ENCODE data around the gene MDK. TPM values are rescaled to one million over a fixed set of nuclear protein-coding genes. Genes with fewer than 3 reads are reported as not detected.
A peak's percentile ranks its signal among the peaks of the same experiment; 100 is the strongest.
"Not testable (repeated sequence)": the region's sequence is repeated elsewhere in the genome, so short reads cannot be mapped to it uniquely, and the experiment has no call there.

MDK gene
- total RNA-seq, 1 experiment from 2014 or later = 40.5 TPM

DNA sequence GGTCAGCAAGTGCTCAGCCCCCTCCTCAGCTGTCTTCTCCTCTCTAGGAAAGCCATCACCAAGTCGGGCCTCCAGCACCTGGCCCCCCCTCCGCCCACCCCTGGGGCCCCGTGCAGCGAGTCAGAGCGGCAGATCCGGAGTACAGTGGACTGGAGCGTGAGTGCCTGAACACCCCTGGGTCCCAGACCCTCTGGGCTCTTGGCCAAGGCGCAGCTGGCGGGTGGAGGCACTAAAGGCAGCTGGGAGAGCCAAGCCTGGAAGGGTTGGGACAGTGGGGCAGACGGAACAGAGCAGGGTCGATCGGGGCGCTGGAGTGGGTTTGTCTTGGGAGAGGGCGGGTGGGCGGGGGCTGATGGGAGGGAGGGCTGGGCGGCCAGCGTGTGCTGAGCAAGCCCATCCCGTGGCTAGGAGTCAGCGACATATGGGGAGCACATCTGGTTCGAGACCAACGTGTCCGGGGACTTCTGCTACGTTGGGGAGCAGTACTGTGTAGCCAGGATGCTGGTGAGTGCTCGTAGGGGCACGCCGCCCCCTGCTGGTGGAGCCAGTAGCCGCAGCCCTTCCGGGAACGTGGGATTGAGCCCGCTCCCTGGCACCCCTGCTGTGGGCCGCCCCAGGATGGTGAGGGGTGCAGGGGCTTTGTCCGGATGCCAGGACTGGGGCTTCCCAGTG lies 14.1 kb upstream of the MDK start:
- peak; percentile 41 for DNase-seq (ENCODE audit: low read depth)

DNA sequence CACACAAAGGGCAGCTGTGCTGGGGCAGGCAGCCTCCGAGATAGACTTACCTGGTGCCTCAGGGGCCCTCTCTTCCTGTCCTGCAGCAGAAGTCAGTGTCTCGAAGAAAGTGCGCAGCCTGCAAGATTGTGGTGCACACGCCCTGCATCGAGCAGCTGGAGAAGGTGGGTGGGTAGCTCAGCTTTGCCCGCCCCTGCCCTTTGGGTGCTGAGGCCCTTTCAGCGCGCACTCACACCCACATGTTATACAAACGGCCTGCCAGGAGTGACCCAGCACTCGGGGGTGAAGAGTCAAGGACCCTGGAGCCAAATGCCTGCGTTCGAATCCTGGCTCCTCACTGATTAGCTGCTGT lies 13.6 kb upstream of the MDK start:
- DNase-seq (ENCODE audit: low read depth) = no peak

DNA sequence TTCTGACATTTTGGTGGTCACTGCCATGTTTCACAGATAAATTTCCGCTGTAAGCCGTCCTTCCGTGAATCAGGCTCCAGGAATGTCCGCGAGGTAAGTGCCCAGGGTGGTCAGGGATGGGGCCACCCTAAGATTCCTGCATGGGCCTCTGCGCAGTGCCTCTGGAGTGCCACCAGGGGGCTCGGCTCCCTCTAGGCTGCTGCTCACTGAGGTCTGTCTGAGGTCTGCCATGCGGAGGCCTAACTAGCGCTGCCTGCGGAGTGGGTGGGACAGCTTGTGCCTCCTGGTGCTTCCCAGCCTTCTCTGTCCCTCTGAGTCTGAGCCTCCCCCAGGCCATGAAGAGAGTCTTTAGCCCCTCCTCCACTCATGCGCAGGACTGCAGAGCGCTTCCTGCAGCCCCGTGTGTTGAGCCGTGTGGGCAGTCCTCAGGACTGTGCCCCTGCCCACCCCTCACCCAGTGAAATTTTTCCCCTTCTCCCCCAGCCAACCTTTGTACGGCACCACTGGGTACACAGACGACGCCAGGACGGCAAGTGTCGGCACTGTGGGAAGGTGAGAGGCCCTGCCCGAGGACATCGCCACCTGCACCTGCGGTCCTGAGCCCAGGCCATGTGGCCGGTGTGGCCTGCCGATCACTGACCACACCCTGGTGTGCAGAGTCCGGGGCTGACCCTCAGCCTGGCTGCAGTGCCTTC lies 11.9 kb upstream of the MDK start:
- DNase-seq (ENCODE audit: low read depth) = peak; percentile 89

DNA sequence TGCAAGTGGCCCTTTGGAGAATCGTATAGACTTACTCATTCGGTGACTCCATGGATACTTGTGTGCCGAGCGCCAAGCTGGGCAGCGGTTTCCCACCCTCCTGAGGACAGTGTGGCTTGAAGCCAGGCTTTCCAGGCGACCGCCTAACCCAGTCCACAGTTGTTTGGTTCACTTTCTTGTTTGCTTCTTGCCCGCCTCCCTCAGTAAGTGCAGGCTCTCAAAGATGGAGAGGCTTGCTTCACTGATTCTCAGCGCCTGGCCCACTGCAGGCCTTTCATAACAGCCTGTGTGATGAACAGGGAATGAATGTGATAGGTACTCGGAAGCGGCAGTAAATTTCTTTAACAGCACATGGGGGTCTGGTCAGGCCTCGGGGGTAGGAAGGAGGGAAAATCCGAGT lies 11.2 kb upstream of the MDK start:
- DNase-seq (ENCODE audit: low read depth) = no peak

DNA sequence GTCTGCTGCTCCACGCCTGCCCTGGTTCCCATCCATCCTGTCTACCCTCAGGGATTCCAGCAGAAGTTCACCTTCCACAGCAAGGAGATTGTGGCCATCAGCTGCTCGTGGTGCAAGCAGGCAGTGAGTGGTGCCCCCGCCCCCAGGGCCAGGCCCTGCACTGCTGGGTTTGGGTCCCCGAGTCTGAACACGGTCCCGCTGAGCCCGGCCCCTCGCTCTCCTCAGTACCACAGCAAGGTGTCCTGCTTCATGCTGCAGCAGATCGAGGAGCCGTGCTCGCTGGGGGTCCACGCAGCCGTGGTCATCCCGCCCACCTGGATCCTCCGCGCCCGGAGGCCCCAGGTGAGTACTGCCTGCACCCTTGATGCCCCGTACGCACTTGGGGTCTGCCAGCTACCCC lies 10.2 kb upstream of the MDK start:
- DNase-seq (ENCODE audit: low read depth) = not testable (repeated sequence)

DNA sequence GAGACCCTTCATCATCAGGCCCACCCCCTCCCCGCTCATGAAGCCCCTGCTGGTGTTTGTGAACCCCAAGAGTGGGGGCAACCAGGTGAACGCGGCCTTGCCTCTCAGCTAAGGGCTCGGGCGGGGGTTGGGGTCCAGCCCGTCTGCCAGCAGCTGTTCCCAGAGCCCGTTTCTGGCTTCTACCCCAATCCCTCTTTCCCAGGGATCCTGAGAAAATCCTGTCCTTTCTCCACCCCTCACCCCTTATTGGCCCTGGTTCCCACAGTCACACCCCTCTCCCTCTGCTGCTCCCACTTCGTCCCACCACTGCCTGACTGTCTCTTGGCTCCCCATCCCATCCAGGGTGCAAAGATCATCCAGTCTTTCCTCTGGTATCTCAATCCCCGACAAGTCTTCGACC lies 9.4 kb upstream of the MDK start:
- DNase-seq (ENCODE audit: low read depth) = no peak

DNA sequence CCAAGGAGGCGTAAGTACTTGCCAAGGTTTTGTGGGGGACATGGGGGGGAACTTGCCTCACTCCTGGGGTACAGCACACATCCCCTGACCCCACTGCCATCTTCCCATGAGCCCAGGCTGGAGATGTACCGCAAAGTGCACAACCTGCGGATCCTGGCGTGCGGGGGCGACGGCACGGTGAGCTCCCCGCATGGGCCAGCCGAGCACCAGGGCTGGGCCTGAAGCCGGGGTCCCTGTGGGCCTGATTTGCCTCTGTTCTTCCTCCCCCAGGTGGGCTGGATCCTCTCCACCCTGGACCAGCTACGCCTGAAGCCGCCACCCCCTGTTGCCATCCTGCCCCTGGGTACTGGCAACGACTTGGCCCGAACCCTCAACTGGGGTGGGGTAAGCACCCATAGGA lies 9.0 kb upstream of the MDK start:
- not testable (repeated sequence) for DNase-seq (ENCODE audit: low read depth)

DNA sequence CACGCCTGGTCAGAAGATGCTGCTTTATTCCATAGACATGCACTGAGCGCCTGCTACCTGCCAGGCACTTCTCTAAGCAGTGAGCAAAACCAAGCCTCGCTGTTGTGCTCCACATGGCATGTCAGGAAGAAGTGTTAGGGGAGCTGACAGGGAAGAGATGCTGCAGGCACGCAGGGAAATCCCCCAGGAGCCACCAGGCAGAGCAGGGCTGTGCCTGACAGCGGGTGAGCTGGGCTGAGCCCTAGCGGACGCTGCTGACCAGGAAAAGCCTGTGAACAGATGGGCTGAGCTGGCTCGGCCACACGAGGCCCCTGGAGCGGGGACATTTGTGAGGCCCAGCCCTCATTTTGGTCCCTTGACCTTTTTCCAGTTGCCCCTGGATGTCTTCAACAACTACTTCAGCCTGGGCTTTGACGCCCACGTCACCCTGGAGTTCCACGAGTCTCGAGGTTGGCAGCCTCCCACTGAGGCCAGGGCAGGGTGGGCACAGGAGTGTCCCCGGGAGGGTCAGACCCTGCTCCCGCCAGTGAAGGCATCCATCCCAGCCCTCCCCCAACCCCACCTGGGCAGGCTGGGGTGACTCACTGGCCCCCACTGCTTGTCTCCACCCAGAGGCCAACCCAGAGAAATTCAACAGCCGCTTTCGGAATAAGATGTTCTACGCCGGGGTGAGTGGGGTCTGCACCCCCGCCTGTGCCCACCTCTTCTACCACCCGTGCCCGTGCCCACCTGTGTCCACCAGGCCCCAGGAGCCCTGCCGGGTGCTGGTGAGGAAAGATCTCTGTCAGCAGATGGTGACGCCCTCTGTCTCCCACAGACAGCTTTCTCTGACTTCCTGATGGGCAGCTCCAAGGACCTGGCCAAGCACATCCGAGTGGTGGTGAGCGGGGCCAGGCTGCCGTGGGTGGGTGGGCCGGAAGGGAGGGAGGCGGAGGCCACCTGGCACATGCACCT lies 7.4 kb upstream of the MDK start:
- no peak for DNase-seq (ENCODE audit: low read depth)

DNA sequence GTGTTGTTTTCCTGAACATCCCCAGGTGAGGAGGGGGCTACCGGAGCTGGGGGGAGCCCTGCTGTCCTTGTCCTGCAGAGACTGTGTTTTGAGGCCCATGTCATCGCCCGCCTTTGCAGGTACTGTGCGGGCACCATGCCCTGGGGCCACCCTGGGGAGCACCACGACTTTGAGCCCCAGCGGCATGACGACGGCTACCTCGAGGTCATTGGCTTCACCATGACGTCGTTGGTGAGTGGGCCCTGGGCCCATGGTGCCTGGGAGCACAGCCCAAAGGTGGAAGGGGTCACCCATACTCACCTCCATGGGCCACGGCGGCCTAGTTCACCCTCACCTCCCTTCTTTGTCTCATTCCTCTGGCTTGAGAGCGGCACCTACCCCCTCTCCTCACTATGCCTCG lies 6.7 kb upstream of the MDK start:
- DNase-seq (ENCODE audit: low read depth) = no peak

DNA sequence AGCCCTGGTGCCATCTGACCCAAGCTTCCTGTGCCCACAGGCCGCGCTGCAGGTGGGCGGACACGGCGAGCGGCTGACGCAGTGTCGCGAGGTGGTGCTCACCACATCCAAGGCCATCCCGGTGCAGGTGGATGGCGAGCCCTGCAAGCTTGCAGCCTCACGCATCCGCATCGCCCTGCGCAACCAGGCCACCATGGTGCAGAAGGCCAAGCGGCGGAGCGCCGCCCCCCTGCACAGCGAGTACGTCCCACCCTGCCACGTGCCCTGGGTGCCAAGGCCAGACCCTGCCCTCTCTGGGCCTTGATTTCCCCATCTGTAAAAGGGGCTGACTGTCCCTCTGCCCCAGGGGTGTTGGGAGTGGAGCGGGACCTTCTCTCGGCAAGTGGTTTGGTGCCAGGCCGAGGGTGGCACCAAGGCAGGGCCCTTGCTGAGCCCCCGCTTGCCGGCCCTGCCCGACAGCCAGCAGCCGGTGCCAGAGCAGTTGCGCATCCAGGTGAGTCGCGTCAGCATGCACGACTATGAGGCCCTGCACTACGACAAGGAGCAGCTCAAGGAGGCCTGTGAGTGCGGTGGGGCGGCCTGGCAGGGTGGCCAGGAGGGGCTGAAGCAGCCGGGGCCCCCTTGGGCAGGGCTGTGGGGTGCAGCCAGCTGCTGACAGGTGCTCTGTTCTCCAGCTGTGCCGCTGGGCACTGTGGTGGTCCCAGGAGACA lies 5.9 kb upstream of the MDK start:
- DNase-seq (ENCODE audit: low read depth) = no peak

DNA sequence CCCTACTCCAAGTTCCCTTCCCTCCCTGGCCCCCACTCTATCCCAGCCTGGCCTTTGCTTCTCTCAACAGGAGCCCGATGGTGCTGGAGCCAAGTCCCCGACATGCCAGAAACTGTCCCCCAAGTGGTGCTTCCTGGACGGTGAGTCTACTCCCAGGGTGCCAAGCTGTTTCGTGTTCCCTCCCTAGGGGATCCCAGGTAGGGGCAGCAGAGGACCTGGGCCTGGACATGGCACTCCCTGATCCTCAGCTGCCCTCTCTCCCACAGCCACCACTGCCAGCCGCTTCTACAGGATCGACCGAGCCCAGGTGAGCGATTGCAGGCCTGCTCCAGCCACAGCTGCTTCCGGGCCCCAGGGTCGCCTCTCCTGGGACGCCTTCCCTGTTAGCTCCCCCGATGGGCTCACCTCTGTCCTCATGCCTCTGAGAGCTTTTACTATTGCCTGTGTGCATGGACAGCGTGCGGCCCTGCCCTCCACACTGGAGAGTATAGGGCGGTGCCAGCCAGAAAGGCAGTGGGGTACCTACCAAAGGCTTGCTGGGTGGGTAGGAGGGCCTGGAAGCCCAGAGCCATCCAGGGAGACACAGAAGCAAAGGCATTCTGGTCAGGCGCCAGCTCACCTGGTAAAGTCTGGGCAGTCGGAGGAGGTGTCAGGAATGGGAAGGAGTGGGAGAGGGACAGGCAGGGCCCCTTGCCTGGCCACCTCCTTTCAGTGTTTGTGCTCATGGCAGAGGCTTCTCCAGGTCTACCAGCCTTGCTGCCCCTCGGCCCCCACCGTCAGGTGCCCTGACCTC lies 5.0 kb upstream of the MDK start:
- DNase-seq (ENCODE audit: low read depth) = no peak

DNA sequence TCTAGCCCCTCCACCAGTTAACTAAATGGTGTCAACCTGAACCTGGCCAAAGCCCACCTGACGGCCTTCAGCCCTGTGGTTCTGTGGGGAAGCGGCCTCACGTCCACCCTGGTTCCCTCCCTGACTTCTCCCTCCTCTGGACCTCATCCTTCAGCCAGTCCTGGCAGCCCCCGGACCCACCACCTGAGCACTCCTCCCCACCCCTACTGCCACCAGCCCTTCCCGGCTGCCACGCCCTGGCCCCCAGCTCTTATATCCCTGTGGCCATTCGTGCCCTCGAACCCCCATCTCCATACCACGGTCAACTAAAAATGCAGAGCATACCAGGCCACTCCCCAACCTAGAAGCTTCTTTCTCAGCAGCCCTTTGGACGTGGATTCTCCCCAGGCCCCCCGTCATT lies 4.2 kb upstream of the MDK start:
- no peak for DNase-seq (ENCODE audit: low read depth)

DNA sequence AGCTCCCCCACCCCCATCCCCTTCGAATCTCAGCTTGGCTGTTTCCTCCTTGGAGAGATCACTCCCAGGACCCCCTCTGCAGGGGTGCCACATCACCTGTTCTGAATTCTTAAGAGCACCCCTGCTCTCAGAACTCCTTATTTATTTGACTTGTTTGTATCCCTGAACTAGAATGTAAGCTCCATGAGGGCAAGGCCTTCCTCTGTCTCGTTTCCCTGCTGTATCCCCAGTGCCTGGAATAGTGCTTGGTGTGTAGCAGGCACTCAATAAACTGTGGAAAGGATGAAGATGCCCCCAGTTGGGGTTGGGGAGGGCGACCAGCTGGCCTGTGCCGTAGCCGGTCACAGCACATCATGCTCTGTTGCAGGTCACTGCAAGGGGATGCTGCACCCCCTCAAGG lies 3.6 kb upstream of the MDK start:
- DNase-seq (ENCODE audit: low read depth) = no peak

DNA sequence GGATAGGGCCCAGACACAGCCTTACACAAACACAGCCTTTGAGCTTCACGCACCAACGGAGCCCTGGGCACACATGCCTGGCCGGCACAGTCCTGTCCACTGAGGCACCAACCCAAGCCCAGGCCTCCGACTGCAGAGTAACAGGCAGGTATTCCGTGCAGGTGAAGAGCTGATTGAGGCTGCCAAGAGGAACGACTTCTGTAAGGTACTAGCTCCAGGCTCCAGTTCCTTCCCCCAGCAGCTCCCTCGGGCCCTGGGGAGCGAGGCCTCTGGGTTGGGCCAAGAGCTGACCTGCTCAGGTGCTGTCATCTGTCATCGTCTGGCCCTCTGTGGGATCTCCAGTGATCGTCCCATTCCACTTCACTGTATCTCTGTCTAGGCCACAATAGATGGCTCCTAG lies 3.2 kb upstream of the MDK start:
- no peak for DNase-seq (ENCODE audit: low read depth)

DNA sequence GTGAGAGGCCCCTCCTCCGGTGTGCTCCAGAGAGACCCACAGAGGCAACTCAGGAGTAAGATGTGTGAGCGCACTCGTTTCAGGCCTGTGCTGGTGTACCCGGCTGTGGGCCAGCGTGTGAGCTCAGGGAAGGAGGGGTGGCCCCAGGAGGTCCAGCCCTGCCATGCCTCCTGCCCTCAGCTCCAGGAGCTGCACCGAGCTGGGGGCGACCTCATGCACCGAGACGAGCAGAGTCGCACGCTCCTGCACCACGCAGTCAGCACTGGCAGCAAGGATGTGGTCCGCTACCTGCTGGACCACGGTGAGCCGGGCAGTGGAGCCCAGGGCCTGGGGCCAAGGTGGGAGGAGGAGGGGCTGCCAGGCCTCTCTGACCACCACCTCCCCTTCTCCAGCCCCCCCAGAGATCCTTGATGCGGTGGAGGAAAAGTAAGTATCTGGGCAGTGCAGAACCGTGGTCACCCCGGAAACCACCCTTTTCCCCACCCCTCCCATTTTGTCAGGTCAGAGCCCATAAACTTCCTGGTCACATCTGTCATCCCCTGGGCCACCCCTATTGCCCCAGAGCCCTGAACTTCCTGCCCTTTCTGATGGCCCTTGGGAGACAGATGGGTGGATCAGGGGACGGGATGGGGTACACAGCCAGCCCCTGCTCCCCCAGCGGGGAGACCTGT lies 2.5 kb upstream of the MDK start:
- no peak for DNase-seq (ENCODE audit: low read depth)

DNA sequence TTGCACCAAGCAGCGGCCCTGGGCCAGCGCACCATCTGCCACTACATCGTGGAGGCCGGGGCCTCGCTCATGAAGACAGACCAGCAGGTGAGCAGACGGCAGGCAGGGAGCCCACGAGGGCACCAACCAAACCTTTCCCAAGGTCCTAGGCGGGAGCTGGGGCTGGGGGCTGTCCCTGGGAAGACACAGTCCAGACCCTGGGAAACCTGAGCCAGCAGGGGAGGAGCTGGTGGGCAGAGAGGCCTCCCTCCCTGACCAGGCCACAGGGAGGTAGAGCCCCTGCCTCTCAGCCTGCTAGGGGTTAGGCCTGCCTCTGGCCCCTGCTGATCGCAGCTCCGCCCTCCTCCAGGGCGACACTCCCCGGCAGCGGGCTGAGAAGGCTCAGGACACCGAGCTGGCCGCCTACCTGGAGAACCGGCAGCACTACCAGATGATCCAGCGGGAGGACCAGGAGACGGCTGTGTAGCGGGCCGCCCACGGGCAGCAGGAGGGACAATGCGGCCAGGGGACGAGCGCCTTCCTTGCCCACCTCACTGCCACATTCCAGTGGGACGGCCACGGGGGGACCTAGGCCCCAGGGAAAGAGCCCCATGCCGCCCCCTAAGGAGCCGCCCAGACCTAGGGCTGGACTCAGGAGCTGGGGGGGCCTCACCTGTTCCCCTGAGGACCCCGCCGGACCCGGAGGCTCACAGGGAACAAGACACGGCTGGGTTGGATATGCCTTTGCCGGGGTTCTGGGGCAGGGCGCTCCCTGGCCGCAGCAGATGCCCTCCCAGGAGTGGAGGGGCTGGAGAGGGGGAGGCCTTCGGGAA lies 1.8 kb upstream of the MDK start:
- DNase-seq (ENCODE audit: low read depth) = not testable (repeated sequence)

DNA sequence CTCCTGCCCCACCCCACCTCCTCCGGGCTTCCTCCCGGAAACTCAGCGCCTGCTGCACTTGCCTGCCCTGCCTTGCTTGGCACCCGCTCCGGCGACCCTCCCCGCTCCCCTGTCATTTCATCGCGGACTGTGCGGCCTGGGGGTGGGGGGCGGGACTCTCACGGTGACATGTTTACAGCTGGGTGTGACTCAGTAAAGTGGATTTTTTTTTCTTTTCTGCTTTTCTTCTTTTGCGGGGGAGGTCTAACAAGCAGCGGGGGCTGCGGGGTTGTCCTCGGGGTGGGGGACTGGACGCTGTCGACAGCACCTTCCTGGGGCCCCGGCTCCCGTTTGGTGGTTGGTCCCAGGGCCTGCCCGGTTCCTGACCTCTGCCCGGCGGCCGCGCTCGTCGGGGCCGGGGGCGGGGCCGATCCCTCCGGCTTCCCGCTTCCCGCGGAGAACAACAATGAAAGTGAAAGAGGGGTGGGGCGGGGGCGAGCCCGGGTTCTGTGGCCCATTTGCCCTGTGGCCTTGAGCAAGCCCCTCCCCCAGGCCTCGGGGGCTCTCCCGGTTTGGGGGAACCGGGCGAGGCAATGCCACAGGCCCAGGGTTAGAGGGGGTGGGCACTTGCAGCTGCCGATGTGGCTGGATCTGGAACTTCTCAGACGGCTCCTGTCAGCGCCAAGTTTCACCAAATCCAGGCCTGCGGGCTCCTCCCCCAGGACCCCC lies 975 bp upstream of the MDK start:
- DNase-seq (ENCODE audit: low read depth) = no peak

DNA sequence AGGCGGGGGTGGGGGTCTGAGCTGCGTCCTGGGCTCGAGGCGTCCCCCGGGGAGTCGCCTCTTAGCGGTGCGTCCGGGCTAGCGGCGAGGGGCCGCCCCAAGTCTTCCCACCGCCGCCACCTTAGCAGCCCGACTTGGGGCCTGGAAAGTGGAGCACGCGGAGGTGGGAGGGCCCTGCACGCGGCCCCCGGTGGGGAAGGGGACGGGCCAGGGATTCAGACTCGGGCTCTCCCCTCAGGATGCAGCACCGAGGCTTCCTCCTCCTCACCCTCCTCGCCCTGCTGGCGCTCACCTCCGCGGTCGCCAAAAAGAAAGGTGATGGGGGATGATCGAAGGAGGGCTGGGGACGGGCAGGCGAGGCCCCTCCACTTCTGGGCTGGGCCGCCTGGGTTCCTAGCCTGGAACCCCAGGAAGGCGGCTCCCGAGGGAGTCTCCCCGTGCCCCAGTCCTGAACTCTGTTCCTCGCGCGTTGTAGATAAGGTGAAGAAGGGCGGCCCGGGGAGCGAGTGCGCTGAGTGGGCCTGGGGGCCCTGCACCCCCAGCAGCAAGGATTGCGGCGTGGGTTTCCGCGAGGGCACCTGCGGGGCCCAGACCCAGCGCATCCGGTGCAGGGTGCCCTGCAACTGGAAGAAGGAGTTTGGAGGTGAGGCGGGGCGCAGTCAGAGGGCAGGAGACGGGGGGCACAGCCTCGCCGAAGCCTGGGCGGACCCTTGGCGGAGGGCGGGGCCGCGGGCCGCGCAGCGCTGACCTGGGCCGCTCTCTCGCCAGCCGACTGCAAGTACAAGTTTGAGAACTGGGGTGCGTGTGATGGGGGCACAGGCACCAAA lies 563 bp downstream of the MDK start:
- DNase-seq (ENCODE audit: low read depth) = no peak
